Subcutaneous adipose tissue (tissue), 4 donors: ENCODE measurements around the gene GRIK1. TPM values are rescaled to one million over a fixed set of nuclear protein-coding genes. Genes with fewer than 3 reads are reported as not detected.

Experiments
- total RNA-seq, 4 donors: library from RNA; depleted of rRNA; stranded (reverse); fragments of >200 nt; gene quantifications; one replicate each; pipeline ENCODE4 v1.1.0, GENCODE V29; 2016
- TF ChIP-seq, protein P1 (sequence below): fragments of 450-650 bp; IDR thresholded peaks from one replicate; pipeline ENCODE4 v1.5.1; 2016; ENCODE audit warnings: low read depth, mild to moderate bottlenecking, control low read depth, antibody characterized with exemption, moderate library complexity

GRIK1 gene
- total RNA-seq, 4 donors from 2014 or later, result 0.17 TPM; not detected in 3

DNA sequence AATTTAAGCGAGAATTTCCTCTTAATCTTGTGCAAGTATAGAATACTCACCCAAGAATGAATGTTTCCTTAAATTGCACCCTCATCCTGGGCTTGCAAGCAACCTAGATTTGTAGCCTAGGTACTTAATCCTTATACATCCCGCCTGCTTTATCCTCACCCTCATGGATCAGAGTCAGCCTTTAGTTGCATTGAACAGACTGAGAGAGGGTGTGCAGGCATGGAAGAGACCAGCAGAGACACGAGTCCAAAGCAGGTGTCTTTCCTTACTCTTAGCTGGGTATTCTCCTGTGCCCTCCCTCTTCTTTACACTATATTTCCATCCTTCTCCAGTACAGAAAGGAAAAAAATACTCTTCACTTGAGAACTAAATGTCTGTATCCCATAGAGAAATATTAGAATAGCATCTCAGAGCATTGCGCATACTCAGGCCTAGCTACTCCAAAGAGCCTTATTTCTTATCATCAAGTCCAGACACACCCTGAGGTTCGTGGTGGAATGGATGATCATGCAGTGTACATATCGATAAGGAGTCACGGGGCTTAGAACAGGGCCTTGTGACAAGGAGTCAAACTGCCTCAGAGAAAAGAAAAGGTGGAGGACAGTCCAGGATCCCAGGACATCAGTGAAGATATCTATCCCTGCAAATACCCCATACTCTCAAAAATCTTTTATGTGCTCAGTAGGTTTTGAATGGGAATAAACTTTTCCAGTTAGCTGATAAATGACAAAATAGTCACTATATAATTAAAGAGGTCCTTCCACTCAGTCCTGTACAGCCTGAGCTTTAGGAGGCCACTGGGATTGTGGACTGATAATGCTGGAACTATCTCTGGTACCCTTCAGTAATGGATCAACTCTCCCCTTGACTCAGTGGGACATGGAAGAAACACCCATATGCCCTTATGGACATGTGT is 297.9 kb downstream of the GRIK1 start:
- TF ChIP-seq, protein P1, sequence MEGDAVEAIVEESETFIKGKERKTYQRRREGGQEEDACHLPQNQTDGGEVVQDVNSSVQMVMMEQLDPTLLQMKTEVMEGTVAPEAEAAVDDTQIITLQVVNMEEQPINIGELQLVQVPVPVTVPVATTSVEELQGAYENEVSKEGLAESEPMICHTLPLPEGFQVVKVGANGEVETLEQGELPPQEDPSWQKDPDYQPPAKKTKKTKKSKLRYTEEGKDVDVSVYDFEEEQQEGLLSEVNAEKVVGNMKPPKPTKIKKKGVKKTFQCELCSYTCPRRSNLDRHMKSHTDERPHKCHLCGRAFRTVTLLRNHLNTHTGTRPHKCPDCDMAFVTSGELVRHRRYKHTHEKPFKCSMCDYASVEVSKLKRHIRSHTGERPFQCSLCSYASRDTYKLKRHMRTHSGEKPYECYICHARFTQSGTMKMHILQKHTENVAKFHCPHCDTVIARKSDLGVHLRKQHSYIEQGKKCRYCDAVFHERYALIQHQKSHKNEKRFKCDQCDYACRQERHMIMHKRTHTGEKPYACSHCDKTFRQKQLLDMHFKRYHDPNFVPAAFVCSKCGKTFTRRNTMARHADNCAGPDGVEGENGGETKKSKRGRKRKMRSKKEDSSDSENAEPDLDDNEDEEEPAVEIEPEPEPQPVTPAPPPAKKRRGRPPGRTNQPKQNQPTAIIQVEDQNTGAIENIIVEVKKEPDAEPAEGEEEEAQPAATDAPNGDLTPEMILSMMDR, result no peak

DNA sequence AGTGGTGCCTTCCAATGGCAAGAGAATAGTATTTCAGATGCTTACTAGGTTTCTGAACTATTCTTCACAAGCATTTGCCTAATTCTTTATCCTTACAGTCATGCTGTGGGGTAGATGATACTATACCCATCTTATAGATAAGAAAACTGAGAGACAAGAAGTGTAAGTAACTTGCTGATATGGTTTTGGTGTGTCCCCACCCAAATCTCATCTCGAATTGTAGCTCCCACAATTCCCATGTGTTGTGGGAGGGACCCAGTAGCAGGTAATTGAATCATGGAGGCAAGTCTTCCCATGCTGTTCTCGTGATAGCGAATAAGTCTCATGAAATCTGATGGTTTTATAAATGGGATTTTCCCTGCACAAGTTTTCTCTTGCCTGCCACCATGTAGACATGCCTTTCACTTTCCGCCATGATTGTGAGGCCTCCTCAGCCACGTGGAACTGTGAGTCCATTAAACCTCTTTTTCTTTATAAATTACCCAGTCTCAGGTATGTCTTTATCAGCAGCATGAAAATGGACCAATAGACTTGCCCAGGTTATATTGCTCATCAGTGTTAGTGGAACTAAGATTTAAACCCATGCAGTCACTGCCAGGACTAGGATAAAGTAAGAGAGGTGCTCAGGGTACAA is 298.7 kb downstream of the GRIK1 start:
- TF ChIP-seq, protein P1, result no peak

DNA sequence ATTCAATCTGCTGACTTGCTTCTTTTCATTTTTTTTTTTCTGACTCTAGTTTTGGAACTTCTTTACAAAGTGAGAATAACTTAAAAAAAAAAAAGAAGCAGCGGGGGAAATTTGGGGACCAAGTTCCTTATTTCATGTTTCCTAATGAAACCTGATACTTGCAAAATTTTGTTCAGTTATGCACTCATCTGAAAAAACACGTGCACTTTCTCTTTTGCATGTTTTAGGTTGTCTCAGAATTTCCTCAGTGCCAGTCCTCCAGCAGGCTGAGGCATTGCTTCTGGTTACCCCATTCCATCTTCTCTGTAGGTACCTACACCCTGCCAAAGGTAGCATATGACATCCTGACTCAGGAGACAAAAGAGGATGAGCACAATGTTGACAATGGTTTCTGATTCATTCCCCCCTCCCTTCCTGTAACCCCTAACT is 299.7 kb downstream of the GRIK1 start:
- TF ChIP-seq, protein P1, result no peak

DNA sequence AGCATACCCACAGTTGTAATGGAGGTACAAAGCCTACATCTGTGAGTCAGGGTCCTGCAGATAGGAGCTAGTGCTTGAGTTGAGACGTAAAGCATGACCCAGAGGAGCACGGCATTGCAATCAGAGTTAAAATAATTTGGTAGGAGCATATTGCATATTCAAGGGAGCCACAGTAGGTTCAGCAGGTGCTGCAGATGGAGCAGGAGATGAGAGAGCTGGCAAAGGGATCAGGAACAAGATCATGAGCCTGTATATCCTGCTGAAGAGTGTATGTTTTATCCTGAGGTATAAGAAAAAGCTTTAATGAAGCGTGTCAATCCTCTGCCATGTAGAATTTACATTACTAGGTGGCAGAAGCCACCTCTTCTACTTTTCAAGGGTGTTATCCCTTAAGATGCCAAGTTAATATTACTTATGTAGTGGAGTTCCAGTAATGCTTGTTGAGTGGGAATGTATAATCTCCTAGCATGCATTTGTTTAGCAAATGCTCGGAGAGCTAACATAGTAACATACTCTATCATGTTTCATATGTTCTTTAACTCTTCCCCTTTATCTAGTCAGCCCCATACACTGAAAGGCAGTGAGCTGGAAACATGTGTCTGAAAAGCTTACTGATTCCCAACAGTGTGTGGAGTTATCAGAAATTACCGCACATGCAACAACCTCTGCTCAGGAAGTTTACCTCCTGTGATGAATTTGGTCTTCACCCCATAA is 300.3 kb downstream of the GRIK1 start:
- TF ChIP-seq, protein P1, result no peak

DNA sequence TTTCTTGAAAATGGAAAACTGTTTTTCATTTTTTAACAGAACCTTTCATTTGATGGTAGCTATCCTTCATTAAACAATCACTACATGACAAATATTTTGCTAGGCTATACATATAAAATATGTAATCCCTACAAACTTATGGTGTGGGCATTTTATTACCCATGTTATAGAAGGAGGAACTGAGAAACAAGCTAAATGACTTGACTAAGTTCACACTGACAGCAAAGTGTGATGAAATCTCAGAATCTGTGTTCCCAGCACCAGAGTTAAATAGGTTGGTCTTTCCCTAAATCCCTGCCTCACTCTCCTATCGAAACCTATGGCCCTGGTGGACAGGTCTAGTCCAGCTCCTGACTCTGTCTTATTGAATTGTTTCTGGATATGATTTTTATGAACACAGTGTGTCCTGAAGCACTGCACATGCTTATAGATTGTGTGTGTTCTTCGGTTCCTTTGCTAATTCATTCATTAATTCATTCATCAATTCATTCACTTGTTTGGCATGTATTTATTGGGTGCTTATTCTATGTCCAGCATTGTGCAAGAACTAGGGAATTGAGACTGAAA is 301.0 kb downstream of the GRIK1 start:
- TF ChIP-seq, protein P1, result no peak

DNA sequence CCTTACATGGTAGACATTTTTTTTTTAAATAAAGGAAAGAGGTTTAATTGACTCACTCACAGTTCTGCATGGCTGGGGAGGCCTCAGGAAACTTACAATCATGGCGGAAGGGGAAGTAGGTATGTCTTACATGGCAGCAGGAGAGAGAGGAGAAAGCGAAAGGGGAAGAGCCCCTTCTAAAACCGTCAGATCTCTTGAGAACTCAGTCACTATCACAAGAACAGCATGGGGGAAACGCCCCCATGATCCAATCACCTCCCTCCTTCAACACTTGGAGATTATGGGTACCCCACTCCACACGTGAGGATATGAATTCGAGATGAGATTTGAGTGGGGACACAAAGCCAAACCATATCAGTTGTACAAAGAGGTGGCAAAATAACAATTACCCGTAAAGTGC is 301.7 kb downstream of the GRIK1 start:
- TF ChIP-seq, protein P1, result no peak
